Activated effector memory CD4-positive, alpha-beta T cell treated with anti-CD3 and anti-CD28 coated beads, Interleukin-2, amount 50 U/mL, for 16 hours (primary cell): ENCODE data around the gene SYP.
"Not testable (repeated sequence)": the region's sequence is repeated elsewhere in the genome, so short reads cannot be mapped to it uniquely, and the experiment has no call there.

Experiments
- DNase-seq: peaks from one replicate; pipeline ENCODE4 v3.0.0-alpha.2; 2020

The SYP gene

GRCh38 chrX:49165901-49166881 is 33.8 kb downstream of the SYP start:
- DNase-seq = peak; percentile 88

- DNase-seq = no peak
Measured at GRCh38 chrX:49164589-49165360, 35.2 kb downstream of the SYP start.

- peak; percentile 93 for DNase-seq
Measured at GRCh38 chrX:49163555-49164419, 36.2 kb downstream of the SYP start.

- no peak for DNase-seq
Measured at GRCh38 chrX:49162620-49163019, 37.4 kb downstream of the SYP start, which contains the start of gene MAGIX. TSS of gene MAGIX (plus strand) at chrX:49162758. CDS start at chrX:49162890, 132 bp downstream.

DNA sequence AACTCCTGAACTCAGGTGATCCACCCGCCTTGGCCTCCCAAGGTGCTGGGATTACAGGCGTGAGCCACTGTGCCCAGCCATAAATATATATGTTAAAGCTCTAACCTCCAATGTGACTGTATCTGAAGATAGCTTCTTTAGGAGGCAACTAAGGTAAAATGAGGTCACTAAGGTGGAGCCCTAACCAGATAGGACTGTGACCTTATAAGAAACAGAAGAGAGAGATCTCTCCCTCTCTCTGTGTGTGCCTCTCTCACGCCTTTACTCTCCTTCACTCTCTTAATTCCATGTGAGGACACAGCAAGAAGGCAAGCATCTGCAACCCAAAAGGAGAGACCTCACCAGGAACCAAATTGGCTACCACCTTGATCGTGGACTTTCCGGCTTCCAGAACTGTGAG is 38.4 kb downstream of the SYP start:
- no peak for DNase-seq

DNA sequence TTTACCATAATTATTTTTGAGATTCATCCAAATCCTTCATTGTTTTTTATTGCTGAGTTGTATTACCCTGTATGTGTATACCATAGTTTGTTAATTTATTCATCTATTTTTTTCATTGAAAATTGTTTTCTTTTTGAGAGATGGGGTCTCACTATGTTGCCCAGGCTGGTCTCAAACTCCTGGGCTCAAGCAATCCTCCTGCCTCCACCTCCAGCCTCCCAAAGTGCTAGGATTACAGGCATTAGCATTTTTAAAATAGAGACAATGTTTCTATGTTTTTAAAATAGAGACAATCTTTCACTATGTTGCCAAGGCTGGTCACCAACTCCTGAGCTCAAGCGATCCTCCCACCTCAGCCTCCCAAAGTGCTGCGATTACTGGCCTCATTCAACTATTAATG is 39.1 kb downstream of the SYP start:
- no peak for DNase-seq

DNA sequence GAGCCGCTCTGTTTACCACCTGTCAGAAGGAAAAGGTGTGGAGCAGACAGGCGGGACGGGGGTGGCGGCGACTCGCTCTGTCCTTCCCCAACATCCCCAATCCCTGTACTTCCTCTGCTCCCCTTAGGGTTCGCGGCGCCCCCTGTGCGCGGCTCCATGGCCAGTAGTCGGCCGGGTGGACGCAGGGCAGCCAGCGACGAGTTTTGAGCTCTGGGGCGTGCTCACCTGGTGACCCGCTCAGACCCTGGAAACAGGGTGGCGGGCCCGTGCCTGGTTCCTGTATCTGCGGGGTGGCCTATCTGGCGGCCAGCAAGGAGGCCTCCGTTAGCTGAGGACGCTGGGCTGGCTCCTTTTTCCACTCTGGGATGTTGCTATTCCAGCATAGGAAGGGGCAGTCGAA is 42.8 kb downstream of the SYP start:
- DNase-seq = no peak

- peak; percentile 94 for DNase-seq
Measured at GRCh38 chrX:49155900-49156837, 43.8 kb downstream of the SYP start.

GRCh38 chrX:49155243-49155899 is 44.6 kb downstream of the SYP start:
- DNase-seq = peak; percentile 69

DNA sequence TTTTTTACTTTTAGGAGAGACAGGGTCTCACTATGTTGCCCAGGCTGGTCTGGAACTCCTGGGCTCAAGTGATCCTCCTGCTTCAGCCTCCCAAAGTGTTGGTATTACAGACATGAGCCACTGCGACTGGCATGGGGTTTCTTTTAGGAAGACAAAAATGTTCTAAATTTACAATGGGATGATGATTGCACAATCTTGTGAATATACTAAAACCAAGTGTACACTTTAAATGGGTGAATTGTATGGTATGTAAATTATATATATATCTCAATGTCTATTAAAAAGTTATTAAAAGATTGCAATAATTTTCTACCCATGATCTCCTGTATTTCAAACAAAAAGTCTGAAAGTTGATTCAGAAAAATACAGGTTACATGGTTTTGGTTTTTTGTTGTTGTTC is 46.5 kb downstream of the SYP start:
- no peak for DNase-seq

- not testable (repeated sequence) for DNase-seq
Measured at GRCh38 chrX:49149291-49149690, 50.7 kb downstream of the SYP start.

DNA sequence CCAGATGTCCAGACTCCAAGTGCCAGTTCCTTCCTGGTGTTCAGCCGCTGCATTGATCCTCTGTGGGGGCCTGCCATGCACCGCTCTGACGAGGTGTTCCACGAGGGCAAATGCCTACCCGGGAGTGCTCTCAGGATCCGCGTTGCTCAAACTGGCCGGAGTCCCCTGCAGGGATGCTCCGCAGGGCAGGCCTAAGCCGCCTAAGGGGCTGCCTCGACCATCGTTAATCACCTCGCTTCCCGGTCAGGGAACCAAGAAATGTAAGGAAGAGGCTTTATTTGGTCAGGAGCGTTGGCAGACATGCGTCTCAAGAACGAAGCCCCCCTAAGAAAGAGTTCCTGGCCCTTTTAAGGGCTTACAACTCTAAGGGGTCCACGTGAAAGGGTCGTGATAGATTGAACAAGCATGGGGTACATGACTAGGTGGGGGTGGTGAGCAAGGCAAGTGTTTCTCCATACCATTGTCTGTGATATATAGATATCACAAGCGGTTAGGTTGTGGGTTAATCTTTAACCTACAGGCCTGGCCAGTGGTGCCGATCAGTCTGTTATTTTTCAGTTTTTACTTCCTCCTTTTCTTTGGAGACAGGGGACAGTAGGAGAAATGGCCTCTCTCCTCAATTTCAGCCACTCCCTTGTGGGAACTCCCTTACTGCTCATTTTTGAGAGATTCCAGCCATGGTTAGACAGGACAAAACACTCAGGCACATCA is 51.4 kb downstream of the SYP start:
- not testable (repeated sequence) for DNase-seq

GRCh38 chrX:49147936-49148335 is 52.1 kb downstream of the SYP start:
- no peak for DNase-seq

GRCh38 chrX:49147282-49147681 is 52.7 kb downstream of the SYP start:
- no peak for DNase-seq

GRCh38 chrX:49143154-49143553 is 56.8 kb downstream of the SYP start:
- not testable (repeated sequence) for DNase-seq

DNA sequence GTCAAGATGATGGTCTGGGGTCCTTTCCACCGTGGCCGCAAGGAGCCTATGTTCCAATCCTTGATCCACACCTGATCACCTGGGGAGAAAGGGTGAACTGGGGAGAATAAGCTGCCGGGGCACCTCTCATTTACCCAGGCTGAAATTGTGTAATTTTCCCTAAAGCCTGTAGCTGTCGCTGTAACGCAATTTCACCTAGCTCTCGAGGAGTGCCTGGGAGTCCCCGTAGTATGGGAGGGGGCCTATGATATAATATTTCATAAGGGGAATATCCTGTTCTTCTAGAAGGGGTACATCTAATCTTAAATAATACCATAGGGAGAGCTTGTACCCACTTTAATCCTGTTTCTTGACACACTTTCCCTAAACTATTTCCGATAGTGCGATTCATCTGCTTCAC is 57.7 kb downstream of the SYP start:
- not testable (repeated sequence) for DNase-seq

DNA sequence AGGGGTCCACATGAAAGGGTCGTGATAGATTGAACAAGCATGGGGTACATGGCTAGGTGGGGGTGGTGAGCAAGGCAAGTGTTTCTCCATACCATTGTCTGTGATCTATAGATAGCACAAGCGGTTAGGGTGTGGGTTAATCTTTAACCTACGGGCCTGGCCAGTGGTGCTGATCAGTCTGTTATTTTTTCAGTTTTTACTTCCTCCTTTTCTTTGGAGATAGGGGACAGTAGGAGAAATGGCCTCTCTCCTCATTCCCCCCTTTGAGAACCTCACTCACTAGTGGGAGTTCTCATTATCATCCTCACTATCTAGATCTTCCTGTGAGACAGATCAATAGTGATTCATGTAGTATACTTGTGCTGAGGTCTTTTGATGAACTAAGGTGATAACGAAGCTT is 60.3 kb downstream of the SYP start:
- no peak for DNase-seq
